Hepatocyte (in vitro differentiated cells): ENCODE results near the gene ZNF565. TPM values are rescaled to one million over a fixed set of nuclear protein-coding genes. Genes with fewer than 3 reads are reported as not detected.

ENCODE experiments used
- DNase-seq: peaks from one replicate; pipeline ENCODE4 v3.0.0-alpha.2; 2016; ENCODE audit warnings: low spot score
- H2AFZ ChIP-seq: fragments of 200-600 bp; sonication (generic); 2 replicates; pipeline ENCODE4 v1.6.0; 2016; ENCODE audit warnings: antibody characterized with exemption, mild to moderate bottlenecking
- H3K27ac ChIP-seq: fragments of 200-600 bp; sonication (generic); 2 replicates; pipeline ENCODE4 v1.5.1; 2016; ENCODE audit warnings: mild to moderate bottlenecking
- H3K27me3 ChIP-seq: fragments of 200-600 bp; sonication (generic); 2 replicates; pipeline ENCODE4 v1.6.1; 2016
- H3K36me3 ChIP-seq: fragments of 200-600 bp; sonication (generic); replicated peaks from 2 replicates; pipeline ENCODE4 v1.5.1; 2016; ENCODE audit warnings: low read depth; ENCODE audit not compliant: insufficient read depth
- H3K4me1 ChIP-seq: fragments of 200-600 bp; sonication (generic); 2 replicates; pipeline ENCODE4 v1.5.1; 2016; ENCODE audit warnings: mild to moderate bottlenecking, moderate library complexity; ENCODE audit not compliant: insufficient read depth
- H3K4me2 ChIP-seq: fragments of 200-600 bp; sonication (generic); 2 replicates; pipeline ENCODE4 v1.6.0; 2016
- H3K4me3 ChIP-seq: fragments of 200-600 bp; sonication (generic); 2 replicates; pipeline ENCODE4 v1.5.1; 2016; ENCODE audit warnings: mild to moderate bottlenecking
- H3K79me2 ChIP-seq: fragments of 200-600 bp; sonication (generic); 2 replicates; pipeline ENCODE4 v1.6.0; 2017; ENCODE audit warnings: mild to moderate bottlenecking
- H3K9me2 ChIP-seq: fragments of 200-600 bp; sonication (generic); replicated peaks from 2 replicates; pipeline ENCODE4 v1.6.0; 2017; ENCODE audit warnings: mild to moderate bottlenecking; ENCODE audit not compliant: insufficient read depth
- H3K9me3 ChIP-seq: fragments of 200-600 bp; sonication (generic); 2 replicates; pipeline ENCODE4 v1.5.1; 2016; ENCODE audit warnings: low read depth, mild to moderate bottlenecking
- H4K20me1 ChIP-seq: fragments of 200-600 bp; sonication (generic); 2 replicates; pipeline ENCODE4 v1.6.0; 2016; ENCODE audit warnings: mild to moderate bottlenecking; ENCODE audit not compliant: insufficient read depth, poor library complexity, severe bottlenecking
- EZH2 ChIP-seq: fragments of 200-600 bp; sonication (generic); IDR thresholded peaks from 2 replicates; pipeline ENCODE4 v1.6.1; 2016; ENCODE audit warnings: antibody characterized with exemption, mild to moderate bottlenecking, borderline replicate concordance
- EZH2phosphoT487 ChIP-seq: fragments of 200-600 bp; sonication (generic); IDR thresholded peaks from one replicate; pipeline ENCODE4 v1.6.1; 2018; ENCODE audit warnings: antibody characterized with exemption, mild to moderate bottlenecking, low read depth, moderate library complexity; ENCODE audit not compliant: unreplicated experiment, severe bottlenecking
- WGBS: methylation state at CpG from one replicate; pipeline ENCODE4 v1.1.6; 2016; ENCODE audit warnings: low lambda C conversion rate; ENCODE audit errors: missing lambda C conversion rate; 5-methylcytosine and 5-hydroxymethylcytosine counted together
- polyA plus RNA-seq: library from polyadenylated mRNA; unstranded; fragments of >200 nt; fragmentation: Nextera tagmentation; extraction: Ambion mirVana; gene quantifications from 2 replicates; pipeline ENCODE4 v1.2.1, GENCODE V29; 2016
- total RNA-seq: library from RNA; depleted of rRNA; stranded (reverse); fragments of >200 nt; gene quantifications from 2 replicates; pipeline ENCODE4 v1.2.3, GENCODE V29; 2014
- TF ChIP-seq, protein P1 (sequence below): fragments of 200-600 bp; sonication (generic); IDR thresholded peaks from 2 replicates; pipeline ENCODE4 v1.5.1; 2016; ENCODE audit warnings: antibody characterized with exemption, mild to moderate bottlenecking; ENCODE audit not compliant: poor library complexity

ZNF565 gene
- total and polyA plus RNA-seq, 2 experiments from 2014 or later, result 3.0 to 8.1 TPM

DNA sequence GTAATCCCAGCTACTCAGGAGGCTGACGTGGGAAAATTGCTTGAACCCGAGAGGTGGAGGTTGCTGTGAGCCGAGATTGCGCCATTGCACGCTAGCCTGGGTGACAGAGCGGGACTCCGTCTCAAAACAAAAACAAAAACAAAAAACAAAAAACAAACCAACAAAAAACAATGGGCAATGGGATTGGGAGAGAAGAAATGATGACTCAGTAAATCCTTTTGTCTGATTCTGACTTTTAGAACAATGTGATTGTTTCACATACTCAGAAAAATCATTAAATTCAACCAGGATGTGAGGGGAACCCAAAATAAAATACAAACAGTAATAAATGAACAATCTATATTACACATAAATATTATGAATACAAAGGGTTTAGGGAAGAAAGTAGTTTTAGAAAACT lies 5.1 kb downstream of the ZNF565 start:
- no peaks in the 10 kb centered on the region for H3K9me2 ChIP-seq
- H4K20me1 ChIP-seq, result no peaks in the 10 kb centered on the region
- H3K9me3 ChIP-seq, result no peaks in the 10 kb centered on the region
- no peaks in the 10 kb centered on the region for H3K36me3 ChIP-seq
- no peak overlapping the region for H3K4me3 ChIP-seq
- H3K79me2 ChIP-seq, result peaks cover 10% of the 10 kb centered on the region
- no peaks in the 10 kb centered on the region for H3K27me3 ChIP-seq
- no peak overlapping the region for H3K4me2 ChIP-seq
- no peak for TF ChIP-seq EZH2
- TF ChIP-seq, protein P1, sequence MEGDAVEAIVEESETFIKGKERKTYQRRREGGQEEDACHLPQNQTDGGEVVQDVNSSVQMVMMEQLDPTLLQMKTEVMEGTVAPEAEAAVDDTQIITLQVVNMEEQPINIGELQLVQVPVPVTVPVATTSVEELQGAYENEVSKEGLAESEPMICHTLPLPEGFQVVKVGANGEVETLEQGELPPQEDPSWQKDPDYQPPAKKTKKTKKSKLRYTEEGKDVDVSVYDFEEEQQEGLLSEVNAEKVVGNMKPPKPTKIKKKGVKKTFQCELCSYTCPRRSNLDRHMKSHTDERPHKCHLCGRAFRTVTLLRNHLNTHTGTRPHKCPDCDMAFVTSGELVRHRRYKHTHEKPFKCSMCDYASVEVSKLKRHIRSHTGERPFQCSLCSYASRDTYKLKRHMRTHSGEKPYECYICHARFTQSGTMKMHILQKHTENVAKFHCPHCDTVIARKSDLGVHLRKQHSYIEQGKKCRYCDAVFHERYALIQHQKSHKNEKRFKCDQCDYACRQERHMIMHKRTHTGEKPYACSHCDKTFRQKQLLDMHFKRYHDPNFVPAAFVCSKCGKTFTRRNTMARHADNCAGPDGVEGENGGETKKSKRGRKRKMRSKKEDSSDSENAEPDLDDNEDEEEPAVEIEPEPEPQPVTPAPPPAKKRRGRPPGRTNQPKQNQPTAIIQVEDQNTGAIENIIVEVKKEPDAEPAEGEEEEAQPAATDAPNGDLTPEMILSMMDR, result no peak
- no peak for TF ChIP-seq EZH2phosphoT487
- H2AFZ ChIP-seq, result no peak overlapping the region
- 100% methylated on average over 7 of the region's 7 CpGs for WGBS
- no peaks in the 10 kb centered on the region for H3K4me1 ChIP-seq
- DNase-seq, result no peak
- H3K27ac ChIP-seq, result no peak overlapping the region

DNA sequence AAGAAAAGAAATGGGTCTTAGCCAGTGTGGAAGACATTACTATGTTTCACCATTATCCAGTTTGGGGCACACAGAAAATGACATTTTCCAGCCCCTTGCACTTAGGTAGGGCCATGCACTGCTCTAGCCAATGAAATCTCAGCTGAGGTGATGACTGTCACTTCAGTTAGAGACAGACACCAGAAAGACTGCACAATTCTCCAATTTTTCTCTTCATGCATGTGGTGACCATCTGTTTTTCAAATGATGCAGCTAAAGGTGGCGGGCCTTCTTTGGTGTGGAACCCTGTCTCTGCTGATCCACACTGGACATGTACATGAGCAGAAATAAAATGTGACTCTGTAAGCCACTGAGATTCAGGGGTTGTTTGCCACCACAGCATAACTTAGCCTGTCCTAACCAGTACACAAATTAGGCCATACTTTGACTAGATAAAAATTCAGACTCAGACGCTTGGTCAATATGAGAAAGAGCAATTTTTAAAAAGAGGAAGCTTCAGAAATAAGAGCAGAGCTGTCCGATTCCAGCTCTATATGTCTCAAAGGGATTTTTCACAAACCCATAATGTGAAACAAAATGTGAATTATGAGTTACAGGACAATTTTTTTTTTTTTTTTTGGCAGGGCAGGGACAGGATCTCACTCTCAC lies 6.7 kb downstream of the ZNF565 start:
- Histone ChIP-seq H3K4me2 (no peak overlapping the region), H3K9me3 (no peaks in the 10 kb centered on the region), H3K27ac (no peak overlapping the region), H3K27me3 (no peaks in the 10 kb centered on the region), H3K4me1 (no peaks in the 10 kb centered on the region), H3K9me2 (no peaks in the 10 kb centered on the region), H4K20me1 (no peaks in the 10 kb centered on the region), H3K36me3 (no peaks in the 10 kb centered on the region), H2AFZ (no peak overlapping the region), H3K4me3 (no peak overlapping the region), H3K79me2 (peaks cover 3% of the 10 kb centered on the region)
- no peak for TF ChIP-seq EZH2
- TF ChIP-seq, protein P1, result no peak
- no peak for TF ChIP-seq EZH2phosphoT487
- 91% methylated on average over 3 of the region's 3 CpGs for WGBS
- DNase-seq, result no peak

DNA sequence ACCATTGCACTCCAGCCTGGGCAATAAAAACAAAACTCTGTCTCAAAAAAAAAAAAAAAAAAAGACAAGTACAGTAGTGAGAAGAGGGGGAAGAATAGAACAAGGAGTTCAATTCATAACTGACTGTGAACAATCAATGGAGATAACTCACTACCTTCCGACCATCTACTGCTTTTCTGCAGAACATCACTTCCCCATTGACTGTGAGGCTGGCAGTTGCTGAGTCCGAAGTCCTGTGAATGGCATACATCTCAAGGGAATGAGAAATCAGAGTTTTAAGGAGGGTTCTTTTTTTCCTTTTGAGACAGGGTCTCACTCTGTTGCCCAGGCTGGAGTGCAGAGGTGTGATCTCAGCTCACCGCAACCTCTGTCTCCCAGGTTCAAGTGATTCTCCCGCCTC lies 11.2 kb downstream of the ZNF565 start:
- no peaks in the 10 kb centered on the region for H3K4me1 ChIP-seq
- no peak overlapping the region for H3K4me2 ChIP-seq
- no peak overlapping the region for H3K4me3 ChIP-seq
- no peak overlapping the region for H3K27ac ChIP-seq
- H3K27me3 ChIP-seq, result no peaks in the 10 kb centered on the region
- DNase-seq, result no peak
- no peak for TF ChIP-seq EZH2phosphoT487
- TF ChIP-seq EZH2, result no peak
- TF ChIP-seq, protein P1, result no peak
- no peak overlapping the region for H2AFZ ChIP-seq
- H4K20me1 ChIP-seq, result no peaks in the 10 kb centered on the region
- WGBS, result 100% methylated on average over 4 of the region's 4 CpGs
- no peaks in the 10 kb centered on the region for H3K9me2 ChIP-seq
- H3K79me2 ChIP-seq, result no peaks in the 10 kb centered on the region
- H3K9me3 ChIP-seq, result no peaks in the 10 kb centered on the region
- H3K36me3 ChIP-seq, result no peaks in the 10 kb centered on the region
